Activated T-helper 1 cell treated with anti-CD3 and anti-CD28 coated beads, Interleukin-12 subunit alpha, Interleukin-12 subunit beta, Interleukin-2, Interleukin-4 antibody, amounts not matched to agents 30 ng/mL and 10 ng/mL and 1 ng/mL, durations not matched to agents 14 hours and 24 hours and 36 hours (primary cell): ENCODE data around the gene LNP1. TPM values are rescaled to one million over a fixed set of nuclear protein-coding genes. Genes with fewer than 3 reads are reported as not detected.
"Not testable (repeated sequence)": the region's sequence is repeated elsewhere in the genome, so short reads cannot be mapped to it uniquely, and the experiment has no call there.

Experiments
- DNase-seq: peaks from one replicate; pipeline ENCODE4 v3.0.0; 2021; ENCODE audit warnings: low spot score
- H3K27ac Mint-ChIP-seq: one replicate; pipeline ENCODE4 v1.8.0; 2021; ENCODE audit warnings: mild to moderate bottlenecking, mixed read lengths
- H3K27me3 Mint-ChIP-seq: one replicate; pipeline ENCODE4 v1.8.0; 2022; ENCODE audit warnings: mild to moderate bottlenecking, moderate library complexity, mixed read lengths; ENCODE audit not compliant: insufficient read depth
- H3K36me3 Mint-ChIP-seq: one replicate; pipeline ENCODE4 v1.8.0; 2021; ENCODE audit warnings: low read depth, mixed read lengths
- H3K4me1 Mint-ChIP-seq: one replicate; pipeline ENCODE4 v1.8.0; 2021; ENCODE audit warnings: low read depth, mixed read lengths
- H3K4me3 Mint-ChIP-seq: one replicate; pipeline ENCODE4 v1.8.0; 2021; ENCODE audit warnings: mild to moderate bottlenecking, moderate library complexity, mixed read lengths
- H3K9me3 Mint-ChIP-seq: one replicate; pipeline ENCODE4 v1.8.0; 2021; ENCODE audit warnings: mixed read lengths
- intact Hi-C: fragments of 100-400 bp; cut with micrococcal nuclease; formaldehyde crosslinking; loops from one replicate; pipeline ENCODE4 v1.15.1; 2024
- total RNA-seq: library from RNA; stranded (reverse); gene quantifications from 2 replicates; pipeline ENCODE4 v1.2.3, GENCODE V29; 2022

The LNP1 gene
- total RNA-seq, 1 donor from 2014 or later = 2.6 TPM

DNA sequence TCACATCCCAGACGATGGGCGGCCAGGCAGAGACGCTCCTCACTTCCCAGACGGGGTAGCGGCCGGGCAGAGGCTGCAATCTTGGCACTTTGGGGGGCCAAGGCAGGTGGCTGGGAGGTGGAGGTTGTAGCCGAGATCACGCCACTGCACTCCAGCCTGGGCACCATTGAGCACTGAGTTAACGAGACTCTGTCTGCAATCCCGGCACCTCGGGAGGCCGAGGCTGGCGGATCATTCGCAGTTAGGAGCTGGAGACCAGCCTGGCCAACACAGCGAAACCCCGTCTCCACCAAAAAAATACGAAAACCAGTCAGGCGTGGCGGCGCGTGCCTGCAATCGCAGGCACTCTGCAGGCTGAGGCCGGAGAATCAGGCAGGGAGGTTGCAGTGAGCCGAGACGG, 77.2 kb downstream of the LNP1 start:
- H3K27ac Mint-ChIP-seq, H3K4me1 Mint-ChIP-seq, DNase-seq, H3K4me3 Mint-ChIP-seq, H3K9me3 Mint-ChIP-seq, intact Hi-C loops, H3K36me3 Mint-ChIP-seq, H3K27me3 Mint-ChIP-seq: not testable (repeated sequence)

- Mint-ChIP-seq H3K9me3 (no peaks in the 10 kb centered on the region), H3K27ac (no peak overlapping the region), H3K4me1 (peaks cover 5% of the 10 kb centered on the region), H3K4me3 (no peak overlapping the region), H3K27me3 (peaks cover 3% of the 10 kb centered on the region), H3K36me3 (no peaks in the 10 kb centered on the region)
- no peak for DNase-seq
- intact Hi-C loops = no loop called here
Measured at GRCh38 chr3:100480081-100480480, 78.7 kb downstream of the LNP1 start.

- H3K9me3 Mint-ChIP-seq = no peaks in the 10 kb centered on the region
- peaks cover 5% of the 10 kb centered on the region for H3K4me1 Mint-ChIP-seq
- no peak for DNase-seq
- H3K4me3 Mint-ChIP-seq = no peak overlapping the region
- peaks cover 2% of the 10 kb centered on the region for H3K27me3 Mint-ChIP-seq
- H3K27ac Mint-ChIP-seq = no peak overlapping the region
- no peaks in the 10 kb centered on the region for H3K36me3 Mint-ChIP-seq
- intact Hi-C loops = no loop called here
Measured at GRCh38 chr3:100482176-100482575, 80.8 kb downstream of the LNP1 start.

DNA sequence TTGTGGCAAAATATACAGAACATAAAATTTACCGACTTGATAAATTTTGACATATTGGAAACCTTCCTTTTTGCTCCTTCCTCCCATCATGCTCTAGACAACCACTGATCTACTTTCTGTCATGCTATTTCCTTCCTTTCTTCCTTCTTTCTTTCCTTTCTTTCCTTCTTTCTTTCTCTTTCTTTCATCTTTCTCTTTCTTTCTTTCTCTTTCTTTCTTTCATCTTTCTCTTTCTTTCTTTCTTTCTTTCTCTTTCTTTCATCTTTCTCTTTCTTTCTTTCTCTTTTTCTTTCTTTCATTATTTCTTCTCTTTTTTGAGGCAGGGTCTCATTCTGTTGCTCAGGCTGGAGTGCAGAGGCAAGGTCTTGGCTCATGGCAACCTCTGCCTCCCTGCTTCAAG, 82.2 kb downstream of the LNP1 start:
- H3K27ac Mint-ChIP-seq = no peak overlapping the region
- H3K27me3 Mint-ChIP-seq = peaks cover 2% of the 10 kb centered on the region
- peaks cover 5% of the 10 kb centered on the region for H3K4me1 Mint-ChIP-seq
- no peaks in the 10 kb centered on the region for H3K36me3 Mint-ChIP-seq
- no peaks in the 10 kb centered on the region for H3K9me3 Mint-ChIP-seq
- no peak overlapping the region for H3K4me3 Mint-ChIP-seq
- intact Hi-C loops = no loop called here
- no peak for DNase-seq

DNA sequence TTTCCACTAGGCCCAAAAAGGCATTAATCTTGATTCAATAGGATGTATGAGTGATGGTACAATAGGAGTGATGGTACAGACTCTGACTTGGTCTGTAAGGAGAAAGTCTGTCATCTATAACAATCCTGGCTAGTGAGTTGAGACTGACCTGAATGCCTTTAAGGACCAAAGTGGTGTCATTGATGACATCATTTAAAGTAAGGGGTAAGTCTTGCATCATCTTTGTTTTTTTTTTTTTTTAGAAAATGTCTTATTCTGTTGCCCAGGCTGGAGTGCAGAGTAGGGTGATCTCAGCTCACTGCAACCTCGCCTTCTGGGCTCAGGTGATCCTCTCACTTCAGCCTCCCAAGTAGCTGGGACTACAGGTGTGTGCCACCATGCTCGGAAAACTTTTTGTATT, 85.5 kb downstream of the LNP1 start:
- Mint-ChIP-seq H3K9me3 (no peaks in the 10 kb centered on the region), H3K27me3 (peaks cover 12% of the 10 kb centered on the region), H3K36me3 (no peaks in the 10 kb centered on the region), H3K27ac (no peak overlapping the region), H3K4me3 (no peak overlapping the region), H3K4me1 (peaks cover 9% of the 10 kb centered on the region)
- no peak for DNase-seq
- intact Hi-C loops = no loop called here

DNA sequence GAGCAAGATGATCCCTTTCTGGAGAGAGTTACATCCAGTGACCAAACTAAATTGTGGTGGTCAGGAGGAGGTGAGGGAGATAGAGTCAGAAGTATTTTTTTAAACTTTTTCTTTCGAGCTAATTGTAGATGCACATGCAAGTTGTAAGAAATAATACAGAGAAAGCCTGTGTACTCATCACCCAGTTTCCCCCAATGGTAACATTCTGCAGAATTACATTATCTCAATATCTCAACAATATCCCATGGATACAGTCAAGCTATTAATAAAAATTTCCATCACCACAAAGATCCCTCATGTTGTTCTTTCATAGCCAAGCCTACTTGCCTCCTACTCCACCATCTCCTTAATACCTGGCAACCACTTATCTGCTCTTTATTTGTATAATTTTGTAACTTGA, 87.8 kb downstream of the LNP1 start:
- H3K27ac Mint-ChIP-seq = no peak overlapping the region
- H3K36me3 Mint-ChIP-seq = no peaks in the 10 kb centered on the region
- no peak overlapping the region for H3K4me3 Mint-ChIP-seq
- peaks cover 17% of the 10 kb centered on the region for H3K4me1 Mint-ChIP-seq
- H3K9me3 Mint-ChIP-seq = no peaks in the 10 kb centered on the region
- intact Hi-C loops = no loop called here
- H3K27me3 Mint-ChIP-seq = peaks cover 18% of the 10 kb centered on the region
- DNase-seq = no peak

GRCh38 chr3:100492059-100493006, 91.0 kb downstream of the LNP1 start, which contains the start of gene TMEM45A:
TMEM45A (plus strand) TSS chr3:100492619; CDS start chr3:100555212, 62,593 bp downstream.
- Mint-ChIP-seq H3K27me3 (peaks cover 18% of the 10 kb centered on the region), H3K9me3 (no peaks in the 10 kb centered on the region), H3K27ac (no peak within 1 kb of the TSS), H3K36me3 (no peaks in the 10 kb centered on the region), H3K4me1 (peaks cover 17% of the 10 kb centered on the region), H3K4me3 (peak within 1 kb of the TSS; percentile 86)
- peak; percentile 73 for DNase-seq
- intact Hi-C loops = loop anchor here (1.0 to 10.0 kb wide), 4 partner anchors 91 to 675 kb away; partner anchors contain the start of genes CMSS1, LNP1, TFG and TOMM70

- H3K9me3 Mint-ChIP-seq = no peaks in the 10 kb centered on the region
- H3K36me3 Mint-ChIP-seq = no peaks in the 10 kb centered on the region
- peaks cover 13% of the 10 kb centered on the region for H3K4me1 Mint-ChIP-seq
Measured at GRCh38 chr3:100496711-100497261, 95.4 kb downstream of the LNP1 start.

DNA sequence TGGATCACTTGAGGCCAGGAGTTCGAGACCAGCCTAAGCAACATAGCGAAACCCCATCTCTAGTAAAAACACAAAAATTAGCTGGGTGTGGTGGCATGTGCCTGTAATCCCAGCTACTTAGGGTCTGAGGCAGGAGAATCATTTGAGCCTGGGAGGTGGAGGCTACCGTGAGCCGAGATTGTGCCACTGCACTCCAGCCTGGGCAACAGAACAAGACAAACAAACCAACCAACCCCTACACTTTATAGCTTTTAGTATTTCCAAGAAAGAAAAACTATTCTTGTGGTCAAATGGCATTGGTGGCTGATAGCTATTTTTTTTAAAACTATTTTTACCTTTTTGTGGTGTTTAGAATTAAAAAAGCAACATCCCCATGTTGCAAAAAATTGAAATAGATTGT, 98.3 kb downstream of the LNP1 start:
- Mint-ChIP-seq H3K4me1 (no peaks in the 10 kb centered on the region), H3K27me3 (peaks cover 2% of the 10 kb centered on the region), H3K4me3 (no peak overlapping the region), H3K9me3 (no peaks in the 10 kb centered on the region), H3K36me3 (no peaks in the 10 kb centered on the region), H3K27ac (no peak overlapping the region)
- intact Hi-C loops = loop anchor here (10.0 kb wide), 1 partner anchor 185 kb away; no protein-coding TSS in a partner anchor
- DNase-seq = no peak

More at GRCh38 chr3:100496711-100497261, 95.4 kb downstream of the LNP1 start:
- intact Hi-C loops = loop anchor here (10.0 kb wide), 1 partner anchor 182 kb away; no protein-coding TSS in a partner anchor
- DNase-seq = no peak
- H3K27ac Mint-ChIP-seq = no peak overlapping the region
- peaks cover 10% of the 10 kb centered on the region for H3K27me3 Mint-ChIP-seq
- no peak overlapping the region for H3K4me3 Mint-ChIP-seq

DNA sequence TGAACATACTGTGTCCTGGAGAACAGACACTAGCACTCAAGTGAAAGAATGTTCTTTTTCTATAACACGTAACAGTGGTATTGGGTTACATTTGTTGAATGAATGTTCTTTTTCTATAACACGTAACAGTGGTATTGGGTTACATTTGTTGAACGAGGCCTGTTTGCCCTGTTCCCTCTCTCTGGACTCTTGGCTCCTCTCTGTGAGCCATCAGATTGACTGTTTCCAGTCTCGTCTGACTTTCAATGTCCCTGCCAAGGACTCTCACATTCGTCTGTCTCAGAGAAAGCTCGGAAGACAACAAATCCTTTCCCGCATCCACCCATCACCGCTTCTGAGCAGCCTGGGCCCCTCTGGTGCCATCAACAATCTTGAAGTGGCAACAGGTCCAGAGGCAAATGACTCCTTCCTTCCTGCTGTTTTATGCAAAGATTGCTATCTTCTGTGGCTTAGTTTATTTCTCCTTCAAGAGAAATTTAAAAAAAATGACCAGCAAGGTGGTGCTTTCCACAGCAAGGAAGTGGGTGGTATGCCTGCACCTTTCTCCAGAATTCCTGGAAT, 99.1 kb downstream of the LNP1 start:
- intact Hi-C loops = no loop called here
- H3K27me3 Mint-ChIP-seq = peaks cover 2% of the 10 kb centered on the region
- no peak overlapping the region for H3K4me3 Mint-ChIP-seq
- no peaks in the 10 kb centered on the region for H3K4me1 Mint-ChIP-seq
- no peaks in the 10 kb centered on the region for H3K9me3 Mint-ChIP-seq
- no peak overlapping the region for H3K27ac Mint-ChIP-seq
- no peaks in the 10 kb centered on the region for H3K36me3 Mint-ChIP-seq
- no peak for DNase-seq

- intact Hi-C loops = no loop called here
- Mint-ChIP-seq H3K4me1 (no peaks in the 10 kb centered on the region), H3K27ac (no peak overlapping the region), H3K36me3 (no peaks in the 10 kb centered on the region), H3K27me3 (peaks cover 4% of the 10 kb centered on the region), H3K9me3 (no peaks in the 10 kb centered on the region), H3K4me3 (no peak overlapping the region)
- DNase-seq = no peak
Measured at GRCh38 chr3:100503448-100503847, 102.1 kb downstream of the LNP1 start.
